Stimulated activated CD4-positive, alpha-beta T cell treated with anti-CD3 and anti-CD28 coated beads, Interleukin-15, amount 100 ng/mL, for 48 hours (primary cell): ENCODE measurements around the gene NPFFR2.
"Not testable (repeated sequence)": the region's sequence is repeated elsewhere in the genome, so short reads cannot be mapped to it uniquely, and the experiment has no call there.

Source experiments
- DNase-seq, 2 donors: peaks; one replicate each; pipeline ENCODE4 v3.0.0-alpha.2; 2020; ENCODE audit warnings: low read depth in 2 of 2

NPFFR2 gene

GRCh38 chr4:72111863-72112262, 80.1 kb downstream of the NPFFR2 start:
- DNase-seq = no peak

GRCh38 chr4:72112514-72113156, 80.8 kb downstream of the NPFFR2 start:
- DNase-seq = peak in 1 of 2 donors; percentile 14

DNA sequence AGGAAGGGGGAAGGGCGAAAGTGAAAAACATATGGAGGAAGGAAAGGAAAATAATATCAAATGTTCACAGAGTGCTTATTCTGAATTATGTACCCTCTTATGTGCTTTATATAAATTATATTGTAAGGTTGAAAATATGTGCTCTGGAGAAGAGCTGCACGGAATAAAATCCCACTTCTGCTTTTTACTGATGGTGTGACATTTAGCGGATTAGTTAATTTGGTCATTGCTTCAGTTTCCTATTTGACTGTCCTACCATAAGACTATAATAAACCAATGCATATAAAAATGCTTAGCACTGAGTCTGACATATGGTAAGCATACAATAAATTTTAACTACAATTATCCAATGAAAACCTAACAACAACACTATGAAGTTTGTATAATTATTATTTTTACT, 86.2 kb downstream of the NPFFR2 start:
- no peak for DNase-seq

- no peak for DNase-seq
These were observed 88.1 kb downstream of the NPFFR2 start for GRCh38 chr4:72119946-72120345.

- no peak for DNase-seq
These were observed 96.9 kb downstream of the NPFFR2 start for GRCh38 chr4:72128741-72129140.

DNA sequence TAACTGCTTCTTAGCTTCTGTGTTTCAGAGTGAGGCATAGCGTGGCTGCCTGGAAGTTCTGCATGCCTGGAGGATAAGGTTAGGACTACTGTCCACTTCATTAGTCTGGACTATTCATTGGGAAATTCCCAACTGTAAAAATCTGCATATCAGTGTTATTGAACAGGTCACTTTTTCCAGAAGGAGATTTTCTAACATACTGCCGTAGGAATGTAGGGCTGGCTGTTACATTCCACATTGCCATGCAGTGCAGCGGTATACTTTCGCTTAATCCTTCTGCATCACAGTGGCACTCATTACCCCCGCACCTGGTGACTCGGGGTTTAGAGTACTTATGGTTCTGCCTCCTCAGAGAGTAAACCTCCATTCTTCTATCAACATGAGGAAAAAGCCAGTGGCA, 104.6 kb downstream of the NPFFR2 start:
- DNase-seq = no peak

- DNase-seq = not testable (repeated sequence)
These were observed 108.2 kb downstream of the NPFFR2 start for GRCh38 chr4:72139997-72140396.

- DNase-seq = no peak
These were observed 112.4 kb downstream of the NPFFR2 start for GRCh38 chr4:72144241-72144640.

DNA sequence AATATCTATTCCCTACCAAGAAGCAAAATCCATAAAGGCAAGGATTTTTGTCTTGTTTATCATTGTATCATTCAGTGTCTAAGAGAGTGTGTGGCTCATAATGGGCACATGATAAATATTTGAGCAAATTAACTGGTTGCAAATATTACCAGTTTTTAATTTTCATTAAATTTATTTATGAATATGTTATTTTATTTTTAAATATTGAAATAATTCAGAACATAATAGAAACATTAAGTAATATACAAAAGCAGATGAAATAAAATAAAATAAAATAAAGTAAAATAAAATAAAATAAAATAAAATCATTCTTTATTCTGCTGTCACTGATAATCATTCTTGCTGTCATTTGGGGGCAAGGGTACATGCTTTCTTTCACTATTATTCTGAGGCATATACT, 120.9 kb downstream of the NPFFR2 start:
- DNase-seq = no peak

GRCh38 chr4:72153634-72154033, 121.8 kb downstream of the NPFFR2 start:
- not testable (repeated sequence) for DNase-seq

- not testable (repeated sequence) for DNase-seq
These were observed 137.5 kb downstream of the NPFFR2 start for GRCh38 chr4:72169285-72169684.

GRCh38 chr4:72169861-72170260, 138.1 kb downstream of the NPFFR2 start:
- no peak for DNase-seq

- no peak for DNase-seq
These were observed 140.0 kb downstream of the NPFFR2 start for GRCh38 chr4:72171761-72172160.

DNA sequence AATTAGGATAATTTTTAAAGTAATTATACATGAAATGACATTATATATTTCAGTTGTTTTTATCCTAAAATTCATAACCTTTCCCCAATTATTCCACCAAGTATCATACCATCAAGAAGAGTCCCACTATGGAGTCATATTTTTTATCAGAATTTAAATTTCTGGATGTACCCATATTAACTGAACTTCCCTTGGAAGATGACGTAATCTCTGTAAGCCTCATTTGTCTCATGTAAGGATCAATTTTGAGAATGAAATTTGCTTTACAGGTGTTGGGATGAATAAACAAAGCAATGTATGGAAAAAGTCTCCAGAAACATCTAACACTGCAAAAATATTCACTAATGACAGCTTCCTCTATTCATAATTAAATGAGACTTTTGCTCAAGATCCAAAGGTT, 147.5 kb downstream of the NPFFR2 start:
- no peak for DNase-seq

DNA sequence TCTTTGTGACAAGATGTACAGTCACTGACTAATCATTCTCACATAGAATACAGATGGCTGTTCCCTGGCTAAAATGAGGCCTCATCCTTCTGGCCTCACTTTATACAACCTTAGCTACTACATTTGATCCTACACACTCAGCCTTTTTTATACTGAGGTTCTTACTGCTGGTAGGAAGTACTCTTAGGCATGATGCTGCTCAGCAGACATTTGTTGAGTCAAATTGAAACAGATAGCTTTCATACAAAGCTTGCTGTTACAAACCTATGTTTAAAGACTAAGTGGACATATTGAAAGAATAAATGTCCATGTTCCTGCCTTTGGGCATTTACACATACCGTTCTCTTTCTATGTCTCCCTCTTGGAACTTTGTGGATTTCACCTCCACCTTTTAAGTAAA, 154.9 kb downstream of the NPFFR2 start:
- DNase-seq = no peak

- no peak for DNase-seq
These were observed 162.2 kb downstream of the NPFFR2 start for GRCh38 chr4:72194046-72194445.

DNA sequence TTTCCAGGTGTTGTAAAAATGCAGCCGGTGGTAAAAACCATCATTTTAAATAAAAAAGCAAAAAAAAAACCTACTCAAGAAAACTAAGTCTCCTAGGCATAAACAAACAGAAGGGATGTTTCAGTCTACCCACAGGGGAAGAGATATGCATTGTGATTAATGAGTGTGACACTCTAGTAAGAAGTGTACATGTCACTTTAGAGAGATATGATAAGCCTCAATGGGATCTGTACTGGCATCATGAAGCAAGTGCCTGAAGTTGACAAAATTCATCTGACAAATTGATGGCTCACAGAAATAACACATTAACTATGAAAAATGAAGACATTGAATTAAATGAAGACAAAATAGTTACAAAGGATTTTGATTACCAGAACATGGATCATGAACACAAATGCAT, 162.7 kb downstream of the NPFFR2 start:
- DNase-seq = no peak
